WTC11 (cell line): Measurements from ENCODE around the gene TMEM187.

Experiments
- ATF1 ChIP-seq: sonication (generic); formaldehyde crosslinking; IDR thresholded peaks from 2 replicates; pipeline ENCODE4 v1.8.1; 2023; ENCODE audit warnings: mild to moderate bottlenecking, moderate library complexity, missing genetic modification reagents
- ATF6 ChIP-seq: sonication (generic); formaldehyde crosslinking; IDR thresholded peaks from 2 replicates; pipeline ENCODE4 v1.8.1; 2023; ENCODE audit warnings: mild to moderate bottlenecking, missing genetic modification reagents
- CTCF ChIP-seq: fragments of 200-600 bp; IDR thresholded peaks from 2 replicates; pipeline ENCODE4 v1.8.0; 2022; ENCODE audit warnings: antibody characterized with exemption
- E2F4 ChIP-seq: sonication (generic); formaldehyde crosslinking; IDR thresholded peaks from 2 replicates; pipeline ENCODE4 v1.8.1; 2022; ENCODE audit warnings: low read depth, mild to moderate bottlenecking, moderate library complexity, missing genetic modification reagents, borderline replicate concordance
- ELF4 ChIP-seq: sonication (generic); formaldehyde crosslinking; IDR thresholded peaks from 2 replicates; pipeline ENCODE4 v1.8.1; 2022; ENCODE audit warnings: low read depth, mild to moderate bottlenecking, moderate library complexity, missing genetic modification reagents
- ETV6 ChIP-seq: sonication (generic); formaldehyde crosslinking; IDR thresholded peaks from 2 replicates; pipeline ENCODE4 v1.8.1; 2022; ENCODE audit warnings: mild to moderate bottlenecking, missing genetic modification reagents
- GABPB1 ChIP-seq: sonication (generic); formaldehyde crosslinking; IDR thresholded peaks from 2 replicates; pipeline ENCODE4 v1.8.1; 2023; ENCODE audit warnings: mild to moderate bottlenecking, missing genetic modification reagents
- MAX ChIP-seq: sonication (generic); formaldehyde crosslinking; IDR thresholded peaks from 2 replicates; pipeline ENCODE4 v1.8.0; 2022; ENCODE audit warnings: mild to moderate bottlenecking, missing genetic modification reagents
- NR3C1 ChIP-seq: sonication (generic); formaldehyde crosslinking; conservative IDR thresholded peaks from 2 replicates; pipeline ENCODE4 v1.8.1; 2023; ENCODE audit warnings: low read depth, mild to moderate bottlenecking, missing genetic modification reagents
- STAT6 ChIP-seq: sonication (generic); formaldehyde crosslinking; conservative IDR thresholded peaks from 2 replicates; pipeline ENCODE4 v1.8.1; 2023; ENCODE audit warnings: mild to moderate bottlenecking, low read depth, missing genetic modification reagents, moderate library complexity
- USF2 ChIP-seq: sonication (generic); formaldehyde crosslinking; IDR thresholded peaks from 2 replicates; pipeline ENCODE4 v1.8.1; 2023; ENCODE audit warnings: mild to moderate bottlenecking, missing genetic modification reagents, moderate library complexity
- ZBTB43 ChIP-seq: sonication (generic); formaldehyde crosslinking; IDR thresholded peaks from 2 replicates; pipeline ENCODE4 v1.8.1; 2023; ENCODE audit warnings: mild to moderate bottlenecking, missing genetic modification reagents
- ZNF232 ChIP-seq: sonication (generic); formaldehyde crosslinking; IDR thresholded peaks from 2 replicates; pipeline ENCODE4 v1.8.0; 2022; ENCODE audit warnings: mild to moderate bottlenecking, missing genetic modification reagents
- TF ChIP-seq, protein P1 (sequence below): sonication (generic); formaldehyde crosslinking; conservative IDR thresholded peaks from 2 replicates; pipeline ENCODE4 v1.8.1; 2022; ENCODE audit warnings: mild to moderate bottlenecking, missing genetic modification reagents

DNA sequence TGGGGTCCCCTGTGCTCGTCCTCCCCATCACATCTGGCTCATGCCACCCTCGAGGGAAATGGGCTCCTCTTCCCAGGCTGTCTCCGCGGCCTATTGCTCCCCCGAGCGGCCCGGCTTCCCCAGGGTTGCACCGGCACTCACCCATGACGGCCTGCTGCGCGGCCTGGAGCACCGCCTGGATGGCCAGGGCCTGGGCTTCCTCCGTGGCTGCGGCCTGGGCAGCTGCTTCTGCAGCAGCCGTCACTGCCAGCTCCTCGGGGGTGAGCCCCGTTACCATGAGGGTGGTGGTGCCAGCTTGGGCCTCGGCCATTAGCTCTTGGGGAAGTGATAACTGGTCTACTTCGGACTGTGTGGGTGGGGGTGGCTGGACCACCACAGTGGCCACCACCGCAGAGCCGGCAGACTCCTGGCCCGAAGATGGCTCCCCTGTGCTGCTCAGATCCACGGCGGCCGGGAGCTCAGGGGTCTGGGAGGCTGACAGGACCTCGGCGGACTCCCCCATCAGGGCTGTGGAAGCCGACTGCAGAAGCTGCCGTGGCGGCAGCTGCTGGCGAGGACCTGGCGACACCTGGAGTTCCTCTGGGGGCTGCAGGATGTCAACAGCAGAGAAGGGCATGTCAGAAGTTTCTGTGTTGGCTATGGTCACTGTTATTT lies 20.1 kb upstream of the TMEM187 start:
- TF ChIP-seq USF2 (CRISPR knock-in tag) (no peak), MAX (CRISPR knock-in tag) (no peak), ATF1 (CRISPR knock-in tag) (no peak), CTCF (no peak), ZNF232 (no peak), ETV6 (CRISPR knock-in tag) (no peak), ZBTB43 (CRISPR knock-in tag) (no peak), E2F4 (no peak), GABPB1 (CRISPR knock-in tag) (no peak), ATF6 (CRISPR knock-in tag) (no peak), NR3C1 (CRISPR knock-in tag) (no peak), STAT6 (CRISPR knock-in tag) (no peak), ELF4 (CRISPR knock-in tag) (no peak)
- TF ChIP-seq, protein P1, sequence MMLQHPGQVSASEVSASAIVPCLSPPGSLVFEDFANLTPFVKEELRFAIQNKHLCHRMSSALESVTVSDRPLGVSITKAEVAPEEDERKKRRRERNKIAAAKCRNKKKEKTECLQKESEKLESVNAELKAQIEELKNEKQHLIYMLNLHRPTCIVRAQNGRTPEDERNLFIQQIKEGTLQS (CRISPR knock-in tag) = no peak
